ENCODE results near the gene CHTF8.

DNA sequence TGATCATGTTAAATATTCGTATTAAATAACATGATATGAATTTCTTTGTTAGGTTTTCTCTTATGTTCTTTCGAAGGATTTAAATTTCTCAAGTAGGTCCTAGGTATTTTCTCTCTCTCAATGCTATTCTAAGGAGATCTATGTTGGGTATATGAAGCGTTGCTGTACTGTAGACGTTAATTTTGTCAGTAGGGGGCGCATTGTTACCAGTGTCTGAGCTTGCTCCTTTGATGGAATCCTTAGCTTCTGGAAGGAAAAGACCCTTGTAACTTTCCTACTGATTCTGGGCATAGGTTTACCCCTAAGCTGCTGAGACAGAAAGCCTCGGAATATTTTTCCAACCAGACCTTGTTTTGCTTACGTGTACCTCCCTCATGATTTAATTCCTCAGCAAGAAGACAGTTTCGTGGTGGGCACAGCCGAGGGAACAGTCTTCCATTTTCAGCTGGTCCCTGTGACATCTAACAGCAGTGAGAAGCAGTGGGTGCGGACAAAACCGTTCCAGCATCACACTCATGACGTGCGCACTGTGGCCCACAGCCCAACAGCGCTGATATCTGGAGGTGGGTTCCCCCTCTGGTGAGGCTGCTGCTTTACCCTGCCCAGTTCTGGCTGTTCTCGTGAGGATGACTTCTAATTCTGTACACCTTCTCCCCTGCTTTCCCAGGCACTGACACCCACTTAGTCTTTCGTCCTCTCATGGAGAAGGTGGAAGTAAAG lies 17.9 kb upstream of the CHTF8 start:
- TF ChIP-seq, protein P1, sequence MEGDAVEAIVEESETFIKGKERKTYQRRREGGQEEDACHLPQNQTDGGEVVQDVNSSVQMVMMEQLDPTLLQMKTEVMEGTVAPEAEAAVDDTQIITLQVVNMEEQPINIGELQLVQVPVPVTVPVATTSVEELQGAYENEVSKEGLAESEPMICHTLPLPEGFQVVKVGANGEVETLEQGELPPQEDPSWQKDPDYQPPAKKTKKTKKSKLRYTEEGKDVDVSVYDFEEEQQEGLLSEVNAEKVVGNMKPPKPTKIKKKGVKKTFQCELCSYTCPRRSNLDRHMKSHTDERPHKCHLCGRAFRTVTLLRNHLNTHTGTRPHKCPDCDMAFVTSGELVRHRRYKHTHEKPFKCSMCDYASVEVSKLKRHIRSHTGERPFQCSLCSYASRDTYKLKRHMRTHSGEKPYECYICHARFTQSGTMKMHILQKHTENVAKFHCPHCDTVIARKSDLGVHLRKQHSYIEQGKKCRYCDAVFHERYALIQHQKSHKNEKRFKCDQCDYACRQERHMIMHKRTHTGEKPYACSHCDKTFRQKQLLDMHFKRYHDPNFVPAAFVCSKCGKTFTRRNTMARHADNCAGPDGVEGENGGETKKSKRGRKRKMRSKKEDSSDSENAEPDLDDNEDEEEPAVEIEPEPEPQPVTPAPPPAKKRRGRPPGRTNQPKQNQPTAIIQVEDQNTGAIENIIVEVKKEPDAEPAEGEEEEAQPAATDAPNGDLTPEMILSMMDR (IDR thresholded peaks at IDR 0.05): peak; percentile 75 to 83 (median 76)
- TF ChIP-seq POLR2A (IDR thresholded peaks at IDR 0.05): no peak

All from breast epithelium (tissue), 3 donors.